HepG2 (cell line): Measurements from ENCODE around the gene HMGCR. TPM values are rescaled to one million over a fixed set of nuclear protein-coding genes. Genes with fewer than 3 reads are reported as not detected.

ENCODE experiments used
- ATAC-seq: fragments of 200-7000 bp; cut with Tn5 transposase; 3 replicates; pipeline ENCODE4 v1.9.1; 2020; ENCODE audit warnings: mild to moderate bottlenecking, moderate library complexity
- BruUV-seq: library from RNA; stranded (reverse); fragments of 400-500 nt; replicated peaks from 2 replicates; lab custom pipeline; 2021; lab: Mats Ljungman, UMichigan
- CTCF ChIA-PET: fragments of 300-600 bp; formaldehyde crosslinking; extraction: SDS; loops from one replicate; lab custom pipeline; 2021; ENCODE audit warnings: low total read pairs, inconsistent platforms, low intra/inter-chr PET ratio; lab: Yijun Ruan, JAX
- POLR2A ChIA-PET: fragments of 350-600 bp; sonication (Branson Sonifier 250); formaldehyde crosslinking; loops from one replicate; lab custom pipeline; 2020; ENCODE audit warnings: antibody characterized with exemption, inconsistent platforms; lab: Yijun Ruan, JAX
- DNase-seq: peaks from one replicate; pipeline ENCODE4 v3.0.0-alpha.2; 2015; ENCODE audit warnings: low spot score
- FAIRE-seq: peaks from 3 replicates; lab custom pipeline; 2011; peaks lifted over from hg19 to GRCh38; lab: Jason Lieb, UNC
- H2AFZ ChIP-seq: one replicate; pipeline ENCODE4 v1.6.1; 2011; ENCODE audit warnings: low read length, inconsistent platforms
- H3K27ac ChIP-seq: fragments of 300-600 bp; 3 replicates; pipeline ENCODE4 v1.8.0; 2011; ENCODE audit warnings: mixed run types, mild to moderate bottlenecking, mixed read lengths, low read length, inconsistent platforms; ENCODE audit not compliant: insufficient read depth; ENCODE audit errors: extremely low read length
- H3K27me3 ChIP-seq, 2 experiments: fragments of 200-600 bp in 1 of 2; 2 replicates in 1 of 2; 3 replicates in 1 of 2; pipeline versions ENCODE4 v1.6.0 to v1.8.0; 2011; ENCODE audit warnings: low read length in 2 of 2, mild to moderate bottlenecking in 2 of 2, moderate library complexity in 2 of 2, inconsistent platforms in 1 of 2; ENCODE audit not compliant: insufficient read depth in 2 of 2, control insufficient read depth in 1 of 2
- H3K36me3 ChIP-seq, 2 experiments: fragments of 200-600 bp in 1 of 2; replicated peaks in 1 of 2; 2 replicates in 1 of 2; 3 replicates in 1 of 2; pipeline versions ENCODE4 v1.5.1 to v1.8.0; 2011; ENCODE audit warnings: low read length in 2 of 2, inconsistent platforms in 1 of 2; ENCODE audit not compliant: insufficient read depth in 2 of 2, control insufficient read depth in 1 of 2
- H3K4me1 ChIP-seq: 2 replicates; pipeline ENCODE4 v1.5.1; 2012; ENCODE audit warnings: low read length, inconsistent platforms; ENCODE audit not compliant: insufficient read depth
- H3K4me2 ChIP-seq: 2 replicates; pipeline ENCODE4 v1.6.0; 2011; ENCODE audit warnings: low read depth, low read length, inconsistent platforms
- H3K4me3 ChIP-seq, 3 experiments: fragments of 200-600 bp in 1 of 3; sonication (generic), shearing (Covaris generic) in 1 of 3; replicated peaks in 1 of 3; 2 replicates each; pipeline ENCODE4 v1.5.1; 2011 to 2016; ENCODE audit warnings: low read length in 3 of 3, inconsistent platforms in 2 of 3, low read depth in 2 of 3, mild to moderate bottlenecking in 2 of 3, control low read depth in 1 of 3, mixed read lengths in 1 of 3; ENCODE audit not compliant: insufficient read depth in 1 of 3
- H3K79me2 ChIP-seq: one replicate; pipeline ENCODE4 v1.6.1; 2011; ENCODE audit warnings: low read length, inconsistent platforms; ENCODE audit not compliant: insufficient read depth
- H3K9ac ChIP-seq: 2 replicates; pipeline ENCODE4 v1.6.0; 2011; ENCODE audit warnings: mild to moderate bottlenecking, low read depth, low read length, inconsistent platforms; ENCODE audit not compliant: insufficient read depth
- H3K9me3 ChIP-seq: 2 replicates; pipeline ENCODE4 v1.5.1; 2012; ENCODE audit warnings: mild to moderate bottlenecking, low read length
- H4K20me1 ChIP-seq: 2 replicates; pipeline ENCODE4 v1.6.0; 2011; ENCODE audit warnings: inconsistent platforms, mild to moderate bottlenecking, low read length, moderate library complexity; ENCODE audit not compliant: insufficient read depth
- AHR ChIP-seq: IDR thresholded peaks from 2 replicates; pipeline ENCODE4 v1.6.1; 2018; ENCODE audit warnings: missing genetic modification reagents, missing compliant biosample characterization
- ARID3A ChIP-seq: IDR thresholded peaks from 2 replicates; pipeline ENCODE4 v1.6.1; 2012; ENCODE audit warnings: low read depth, low read length, improper control_type of control experiment
- CHD4 ChIP-seq: fragments of 200-600 bp; sonication (generic); IDR thresholded peaks from 2 replicates; pipeline ENCODE4 v1.7.0; 2017; ENCODE audit warnings: mild to moderate bottlenecking, low read length, borderline replicate concordance
- HNF1B ChIP-seq: sonication (generic); formaldehyde crosslinking; IDR thresholded peaks from 2 replicates; pipeline ENCODE4 v1.5.1; 2020; ENCODE audit warnings: mild to moderate bottlenecking, moderate library complexity, missing genetic modification reagents
- HOXA3 ChIP-seq: sonication (generic); formaldehyde crosslinking; IDR thresholded peaks from 2 replicates; pipeline ENCODE4 v1.5.0; 2020; ENCODE audit warnings: missing genetic modification reagents
- IRF2 ChIP-seq: IDR thresholded peaks from 2 replicates; pipeline ENCODE4 v1.6.1; 2018; ENCODE audit warnings: missing genetic modification reagents, missing compliant biosample characterization
- JUNB ChIP-seq: sonication (generic); formaldehyde crosslinking; IDR thresholded peaks from 2 replicates; pipeline ENCODE4 v1.8.0; 2022; ENCODE audit warnings: missing genetic modification reagents, mild to moderate bottlenecking, borderline replicate concordance
- MTF1 ChIP-seq: sonication (generic); formaldehyde crosslinking; IDR thresholded peaks from 2 replicates; pipeline ENCODE4 v1.5.0; 2020; ENCODE audit warnings: missing genetic modification reagents
- NR3C1 ChIP-seq: sonication (generic); formaldehyde crosslinking; IDR thresholded peaks from 2 replicates; pipeline ENCODE4 v1.4.0; 2020; ENCODE audit warnings: missing genetic modification reagents
- PHB2 ChIP-seq: fragments of 450-650 bp; IDR thresholded peaks from 2 replicates; pipeline ENCODE4 v1.6.1; 2018; ENCODE audit not compliant: partially characterized antibody
- PLSCR1 ChIP-seq: sonication (generic); formaldehyde crosslinking; IDR thresholded peaks from 2 replicates; pipeline ENCODE4 v1.5.0; 2020; ENCODE audit warnings: missing genetic modification reagents, mild to moderate bottlenecking, borderline replicate concordance
- POLR2G ChIP-seq: fragments of 200-400 bp; formaldehyde crosslinking; IDR thresholded peaks from 2 replicates; pipeline ENCODE4 v1.6.1; 2018; ENCODE audit warnings: mild to moderate bottlenecking, low read depth, low read length, moderate library complexity
- RBM22 ChIP-seq: fragments of 200-400 bp; formaldehyde crosslinking; optimal IDR thresholded peaks from 2 replicates; pipeline ENCODE3; 2017; ENCODE audit warnings: mild to moderate bottlenecking, low read length, moderate library complexity
- STAG1 ChIP-seq: sonication (generic); formaldehyde crosslinking; IDR thresholded peaks from 2 replicates; pipeline ENCODE4 v1.4.0; 2020; ENCODE audit warnings: missing genetic modification reagents
- TARDBP ChIP-seq: sonication (generic); formaldehyde crosslinking; IDR thresholded peaks from 2 replicates; pipeline ENCODE4 v1.8.0; 2022; ENCODE audit warnings: mild to moderate bottlenecking, missing genetic modification reagents
- ZFP91 ChIP-seq: sonication (generic); formaldehyde crosslinking; IDR thresholded peaks from 2 replicates; pipeline ENCODE4 v1.9.0; 2022; ENCODE audit warnings: missing genetic modification reagents, mild to moderate bottlenecking, borderline replicate concordance
- ZNF547 ChIP-seq: sonication (generic); formaldehyde crosslinking; IDR thresholded peaks from 2 replicates; pipeline ENCODE4 v1.5.1; 2020; ENCODE audit warnings: mild to moderate bottlenecking, missing genetic modification reagents
- ZNF567 ChIP-seq: sonication (generic); formaldehyde crosslinking; IDR thresholded peaks from 2 replicates; pipeline ENCODE4 v1.8.1; 2023; ENCODE audit warnings: mild to moderate bottlenecking, missing genetic modification reagents, borderline replicate concordance
- whole genome bisulfite sequencing: methylation state at CpG from one replicate; pipeline ENCODE4 v1.1.6; 2017; ENCODE audit warnings: low lambda C conversion rate; 5-methylcytosine and 5-hydroxymethylcytosine counted together
- in situ Hi-C: cut with HindIII; loops from 2 replicates; pipeline ENCODE4 v1.10.0; 2017; ENCODE audit warnings: low pct_unique_long_range_greater_than_20kb; ENCODE audit not compliant: extremely low pct_ligation_motif_present
- intact Hi-C: fragments of 100-400 bp; cut with micrococcal nuclease; formaldehyde crosslinking; loops from one replicate; pipeline ENCODE4 v1.10.0; 2022; ENCODE audit not compliant: unreplicated experiment
- polyA plus RNA-seq, 8 experiments: library from polyadenylated mRNA; depleted of rRNA in 3 of 8; stranded (reverse) in 7 of 8; unstranded in 1 of 8; fragments of >200 nt; fragmentation: Illumina TruSeq in 4 of 8; extraction: Trizol in 4 of 8; gene quantifications; 2 replicates each; pipeline versions ENCODE4 v1.2.1 to v1.2.3, GENCODE V29; 2011 to 2016; ENCODE audit warnings: low read depth in 4 of 8, missing spikeins in 1 of 8, mixed read lengths in 1 of 8; ENCODE audit not compliant: insufficient read depth in 1 of 8
- total RNA-seq, 5 experiments: library from RNA; depleted of rRNA; stranded (reverse); fragments of >200 nt; fragmentation: Illumina TruSeq; extraction: Trizol; gene quantifications; 2 replicates each; pipeline ENCODE4 v1.2.3, GENCODE V29; 2016; ENCODE audit warnings: low read depth in 1 of 5

The HMGCR gene
- total and polyA plus RNA-seq, 2 of the 13 experiments (the other 11 are each of a cell fraction or from before 2014, with no cell fraction given) = 43.0 to 144 TPM

- TF ChIP-seq HOXA3 (no peak), ZNF547 (no peak), NR3C1 (CRISPR knock-in tag) (no peak), POLR2G (peak; percentile 46; the same call in 1 of the 2 replicates), ARID3A (no peak), ZNF567 (CRISPR knock-in tag) (no peak)
These were observed 26.1 kb downstream of the HMGCR start (continued) for GRCh38 chr5:75363111-75363510.

GRCh38 chr5:75363726-75364495, 26.9 kb downstream of the HMGCR start:
- H3K27me3 ChIP-seq = no peaks in the 10 kb centered on the region
- intact Hi-C loops = no loop called here
- in situ Hi-C loops = no loop called here
- H4K20me1 ChIP-seq = 0 out of 2 replicates have a peak, but pooled peaks cover 3% of the 10 kb centered on the region
- FAIRE-seq = no peak
- no peak overlapping the region for H3K9ac ChIP-seq
- 87% methylated on average over 8 of the region's 8 CpGs for whole genome bisulfite sequencing
- no peaks in the 10 kb centered on the region for H3K4me1 ChIP-seq
- H2AFZ ChIP-seq = no peak overlapping the region
- ChIA-PET CTCF (no interaction called here), POLR2A (interaction anchor here (1.2 kb wide), 1 partner anchor 27 kb away, joined by 3 read pairs; the partner anchor contains the start of gene HMGCR)
- DNase-seq = no peak
- no peak overlapping the region for H3K27ac ChIP-seq
- no peak overlapping the region for H3K4me2 ChIP-seq
- H3K79me2 ChIP-seq = no peaks in the 10 kb centered on the region
- peaks cover 8 to 15% of the 10 kb centered on the region in 2 experiments for H3K36me3 ChIP-seq
- H3K9me3 ChIP-seq = no peaks in the 10 kb centered on the region
- no peak overlapping the region for H3K4me3 ChIP-seq
- peak; percentile 20 for ATAC-seq
- BruUV-seq = TSS peak; percentile 2
- TF ChIP-seq PHB2 (no peak), RBM22 (peak; percentile 88), HNF1B (no peak), ZFP91 (no peak), IRF2 (CRISPR knock-in tag) (no peak), CHD4 (no peak), STAG1 (CRISPR knock-in tag) (no peak), AHR (CRISPR knock-in tag) (no peak), PLSCR1 (CRISPR knock-in tag) (no peak), JUNB (CRISPR knock-in tag) (0 out of 2 replicates have a peak, but pooled peaks have one; percentile 33), MTF1 (no peak), TARDBP (CRISPR knock-in tag) (peak; percentile 35; the same call in 1 of the 2 replicates)
